Measurements from ENCODE around the gene CMC1.

The CMC1 gene

DNA sequence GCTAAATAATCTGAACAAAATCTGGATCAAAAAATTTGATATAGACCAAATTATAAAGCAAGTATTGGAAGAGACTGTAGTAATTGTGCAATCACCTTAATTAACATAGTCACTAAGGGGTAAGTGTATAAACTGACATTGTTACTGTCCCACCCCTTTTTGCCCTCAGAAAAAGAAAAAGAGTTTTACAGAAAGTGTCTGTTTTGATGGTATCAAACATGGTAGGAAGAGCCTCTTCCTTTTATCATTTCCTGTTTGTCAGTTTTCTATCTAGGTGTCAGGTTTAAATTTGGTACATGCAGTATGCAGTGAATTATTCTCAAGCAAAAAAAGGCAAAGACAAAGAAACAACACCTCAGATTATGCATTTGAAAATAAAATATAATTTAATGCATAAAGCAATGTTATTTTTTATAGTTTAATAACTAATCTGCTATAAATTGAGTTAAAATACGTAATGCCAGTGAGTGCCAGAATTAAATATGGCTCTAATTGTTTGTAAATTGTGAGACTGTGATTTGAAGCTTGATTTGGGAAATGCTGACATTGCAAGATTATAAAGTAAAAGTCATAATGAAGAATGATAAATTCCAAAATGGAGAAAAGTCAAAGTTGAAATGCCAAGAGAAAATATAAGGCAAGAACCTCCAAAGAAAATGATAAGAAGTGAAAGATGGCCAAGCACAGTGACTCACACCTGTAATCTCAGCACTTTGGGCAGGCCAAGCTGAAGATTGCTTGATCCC is 30.3 kb upstream of the CMC1 start:
- no peak for DNase-seq (ENCODE audit: extremely low spot score)
- TF ChIP-seq, protein P1, sequence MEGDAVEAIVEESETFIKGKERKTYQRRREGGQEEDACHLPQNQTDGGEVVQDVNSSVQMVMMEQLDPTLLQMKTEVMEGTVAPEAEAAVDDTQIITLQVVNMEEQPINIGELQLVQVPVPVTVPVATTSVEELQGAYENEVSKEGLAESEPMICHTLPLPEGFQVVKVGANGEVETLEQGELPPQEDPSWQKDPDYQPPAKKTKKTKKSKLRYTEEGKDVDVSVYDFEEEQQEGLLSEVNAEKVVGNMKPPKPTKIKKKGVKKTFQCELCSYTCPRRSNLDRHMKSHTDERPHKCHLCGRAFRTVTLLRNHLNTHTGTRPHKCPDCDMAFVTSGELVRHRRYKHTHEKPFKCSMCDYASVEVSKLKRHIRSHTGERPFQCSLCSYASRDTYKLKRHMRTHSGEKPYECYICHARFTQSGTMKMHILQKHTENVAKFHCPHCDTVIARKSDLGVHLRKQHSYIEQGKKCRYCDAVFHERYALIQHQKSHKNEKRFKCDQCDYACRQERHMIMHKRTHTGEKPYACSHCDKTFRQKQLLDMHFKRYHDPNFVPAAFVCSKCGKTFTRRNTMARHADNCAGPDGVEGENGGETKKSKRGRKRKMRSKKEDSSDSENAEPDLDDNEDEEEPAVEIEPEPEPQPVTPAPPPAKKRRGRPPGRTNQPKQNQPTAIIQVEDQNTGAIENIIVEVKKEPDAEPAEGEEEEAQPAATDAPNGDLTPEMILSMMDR (IDR thresholded peaks at IDR 0.05; ENCODE audit: control extremely low read depth, extremely low read depth, low read depth, missing control alignments) = no peak

DNA sequence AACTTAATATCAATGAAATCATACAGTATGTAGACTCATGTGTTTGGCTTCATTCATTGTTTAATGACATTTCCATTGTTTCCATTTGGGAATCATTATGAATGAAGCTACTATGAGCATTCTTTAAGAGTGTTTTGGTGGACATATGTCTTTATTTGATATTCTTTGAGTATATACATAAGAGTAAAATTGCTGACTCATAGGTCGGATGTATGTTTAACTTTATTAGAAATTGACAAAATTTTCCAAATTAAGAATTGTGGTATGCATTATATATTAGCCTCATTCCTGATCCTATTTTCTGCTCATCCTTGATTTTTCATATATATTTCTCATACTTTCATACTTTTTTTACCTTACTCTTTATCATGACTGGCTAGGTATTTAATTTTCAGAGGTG is 28.7 kb upstream of the CMC1 start:
- CTCF ChIA-PET = interaction anchor here (1.1 kb wide), 1 partner anchor 13 kb away, joined by 3 read pairs; no protein-coding TSS in a partner anchor

More for the DNA sequence above, 30.3 kb upstream of the CMC1 start:
- ChIA-PET CTCF (interaction anchor here (1.4 kb wide), 1 partner anchor 12 kb away, joined by 3 read pairs; no protein-coding TSS in a partner anchor), POLR2A (no interaction called here)

DNA sequence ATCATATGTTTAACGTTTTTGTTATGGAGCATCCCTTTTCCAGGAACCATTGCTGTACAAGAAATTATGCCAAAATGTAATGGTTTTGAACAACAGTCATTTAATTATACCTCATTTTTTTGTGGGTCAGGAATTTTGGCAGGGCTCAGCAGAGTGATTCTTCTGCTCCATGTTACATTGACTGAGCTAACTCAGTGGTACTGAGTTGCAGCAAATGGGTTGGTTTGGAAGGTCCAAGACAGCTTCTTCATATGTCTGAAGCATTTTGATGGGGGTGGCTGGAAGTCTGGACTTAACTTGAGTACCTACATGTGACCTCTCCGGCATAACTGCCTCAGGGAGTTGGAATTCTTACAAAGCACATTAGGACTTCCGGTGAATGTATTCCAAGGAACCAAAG is 26.0 kb upstream of the CMC1 start:
- CTCF ChIA-PET = interaction anchor here (1.1 to 1.7 kb wide), 3 partner anchors 11 to 147 kb away, joined by 3 read pairs; no protein-coding TSS in a partner anchor
- TF ChIP-seq, protein P1 (IDR thresholded peaks at IDR 0.05; ENCODE audit: control extremely low read depth, extremely low read depth, low read depth, missing control alignments) = no peak
- DNase-seq (ENCODE audit: extremely low spot score) = no peak
- POLR2A ChIA-PET = no interaction called here

More for the DNA sequence above, 28.7 kb upstream of the CMC1 start:
- DNase-seq (ENCODE audit: extremely low spot score) = no peak
- POLR2A ChIA-PET = no interaction called here
- TF ChIP-seq, protein P1 (IDR thresholded peaks at IDR 0.05; ENCODE audit: control extremely low read depth, extremely low read depth, low read depth, missing control alignments) = no peak

DNA sequence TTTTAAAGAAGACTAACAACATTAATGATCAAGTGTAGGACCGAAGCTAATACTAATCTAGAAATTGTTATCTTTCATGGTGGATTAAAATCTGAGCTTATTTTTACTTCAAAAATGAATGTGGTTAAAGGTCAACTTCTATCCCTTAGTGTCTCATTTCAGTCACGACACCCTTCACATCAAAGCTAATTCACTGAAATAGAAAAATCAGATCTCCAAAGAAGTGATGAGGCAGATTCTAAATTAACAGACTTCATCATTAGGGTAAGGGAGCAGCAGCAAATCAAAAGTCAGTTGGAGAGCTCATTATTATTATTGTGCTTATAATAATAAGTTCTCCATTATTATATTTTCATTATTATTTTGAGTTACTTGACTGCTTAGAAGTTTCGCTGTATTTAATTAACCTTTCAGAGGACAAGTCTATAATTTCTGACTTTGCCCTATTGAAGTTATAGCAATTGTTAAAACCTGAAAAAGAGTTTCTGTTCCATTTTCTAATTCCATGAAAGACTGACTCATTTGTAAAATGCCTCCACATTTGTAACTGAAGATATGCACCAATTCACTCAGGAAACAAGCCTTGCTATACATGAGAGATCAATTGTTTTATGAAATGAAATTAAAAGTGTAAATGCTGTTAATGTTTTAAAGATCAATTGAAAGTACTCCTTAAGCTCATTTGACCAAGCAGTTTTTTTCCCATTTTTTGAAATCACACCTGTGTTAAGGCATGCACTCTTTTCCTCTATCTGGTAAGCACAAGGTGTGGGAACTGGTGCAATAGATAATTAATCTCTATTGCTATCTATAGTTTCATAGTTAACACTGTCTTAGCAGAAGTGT is 23.1 kb upstream of the CMC1 start:
- ChIA-PET CTCF (interaction anchor here (0.9 to 1.4 kb wide), 2 partner anchors 11 to 33 kb away, joined by 3 read pairs; no protein-coding TSS in a partner anchor), POLR2A (no interaction called here)
- TF ChIP-seq, protein P1 (IDR thresholded peaks at IDR 0.05; ENCODE audit: control extremely low read depth, extremely low read depth, low read depth, missing control alignments) = no peak
- no peak for DNase-seq (ENCODE audit: extremely low spot score)

DNA sequence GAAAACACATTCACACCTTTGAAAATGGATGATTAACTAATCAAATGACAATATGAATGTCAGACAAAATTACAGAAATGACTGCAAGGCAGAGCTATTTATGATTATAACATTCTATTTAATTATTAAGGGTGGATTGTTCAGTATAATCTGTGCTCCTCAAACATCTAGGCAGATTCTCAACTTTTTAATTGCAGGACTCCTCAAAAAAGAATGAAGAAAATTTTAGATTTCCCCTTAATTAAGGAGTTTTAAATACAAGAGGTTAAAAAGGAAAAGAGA is 22.6 kb upstream of the CMC1 start:
- POLR2A ChIA-PET = no interaction called here
- no peak for DNase-seq (ENCODE audit: extremely low spot score)
- TF ChIP-seq, protein P1 (IDR thresholded peaks at IDR 0.05; ENCODE audit: control extremely low read depth, extremely low read depth, low read depth, missing control alignments) = no peak
- CTCF ChIA-PET = interaction anchor here (1.4 kb wide), 1 partner anchor 11 kb away, joined by 3 read pairs; no protein-coding TSS in a partner anchor

DNA sequence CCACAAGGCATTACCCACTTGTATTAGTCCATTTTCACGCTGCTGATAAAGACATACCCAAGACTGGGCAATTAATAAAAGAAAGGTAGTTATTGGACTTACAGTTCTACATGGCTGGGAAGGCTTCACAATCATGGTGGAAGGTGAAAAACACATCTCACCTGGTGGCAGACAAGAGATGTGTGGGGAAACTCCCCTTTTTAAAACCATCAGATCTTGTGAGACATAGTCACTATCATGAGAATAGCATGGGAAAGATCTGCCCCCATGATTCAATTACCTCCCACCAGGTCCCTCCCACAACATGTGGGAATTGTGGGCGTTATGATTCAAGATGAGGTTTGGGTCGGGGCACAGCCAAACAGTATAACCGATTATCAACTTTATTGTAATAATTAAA is 17.0 kb upstream of the CMC1 start:
- TF ChIP-seq, protein P1 (IDR thresholded peaks at IDR 0.05; ENCODE audit: control extremely low read depth, extremely low read depth, low read depth, missing control alignments) = no peak
- POLR2A ChIA-PET = no interaction called here
- CTCF ChIA-PET = interaction anchor here (1.3 to 1.4 kb wide), 2 partner anchors 23 to 512 kb away, joined by 3 read pairs; no protein-coding TSS in a partner anchor
- no peak for DNase-seq (ENCODE audit: extremely low spot score)
